ENCODE results near the gene CD2BP2. TPM values are rescaled to one million over a fixed set of nuclear protein-coding genes. Genes with fewer than 3 reads are reported as not detected.

Gene CD2BP2
- total and polyA plus RNA-seq, 2 of the 13 experiments (the other 11 are each of a cell fraction or from before 2014, with no cell fraction given), result 24.9 to 54.6 TPM

GRCh38 chr16:30377812-30378235 lies 22.7 kb upstream of the CD2BP2 start (continued):
- TF ChIP-seq RFX3 (CRISPR knock-in tag; IDR thresholded peaks at IDR 0.05) (no peak), GPN1 (CRISPR knock-in tag; IDR thresholded peaks at IDR 0.05; ENCODE audit: borderline replicate concordance) (no peak), CREM (IDR thresholded peaks at IDR 0.05) (peak; percentile 68), CREM (CRISPR knock-in tag; IDR thresholded peaks at IDR 0.05) (no peak), ZNF703 (CRISPR knock-in tag; IDR thresholded peaks at IDR 0.05; ENCODE audit: borderline replicate concordance) (no peak), KDM4B (CRISPR knock-in tag; IDR thresholded peaks at IDR 0.05) (no peak), PHF21A (CRISPR knock-in tag; IDR thresholded peaks at IDR 0.05) (peak; percentile 90), RFX5 (IDR thresholded peaks at IDR 0.05; ENCODE audit: low read depth, low read length) (no peak), ZFYVE20 (CRISPR knock-in tag; IDR thresholded peaks at IDR 0.05; ENCODE audit: borderline replicate concordance, low read depth) (no peak), HNF1B (CRISPR knock-in tag; IDR thresholded peaks at IDR 0.05) (no peak), REXO4 (CRISPR knock-in tag; IDR thresholded peaks at IDR 0.05; ENCODE audit: borderline replicate concordance) (no peak), CBFB (CRISPR knock-in tag; IDR thresholded peaks at IDR 0.05) (no peak), RBM22 (optimal IDR thresholded peaks at IDR 0.05; ENCODE audit: low read length) (no peak), ZNF567 (CRISPR knock-in tag; IDR thresholded peaks at IDR 0.05; ENCODE audit: borderline replicate concordance) (no peak), ZNF382 (CRISPR knock-in tag; IDR thresholded peaks at IDR 0.05; ENCODE audit: borderline replicate concordance) (no peak), ZNF891 (CRISPR knock-in tag; IDR thresholded peaks at IDR 0.05) (no peak), ZNF263 (CRISPR knock-in tag; IDR thresholded peaks at IDR 0.05) (no peak), SMAD9 (CRISPR knock-in tag; IDR thresholded peaks at IDR 0.05) (no peak)
- TF ChIP-seq, protein P1, sequence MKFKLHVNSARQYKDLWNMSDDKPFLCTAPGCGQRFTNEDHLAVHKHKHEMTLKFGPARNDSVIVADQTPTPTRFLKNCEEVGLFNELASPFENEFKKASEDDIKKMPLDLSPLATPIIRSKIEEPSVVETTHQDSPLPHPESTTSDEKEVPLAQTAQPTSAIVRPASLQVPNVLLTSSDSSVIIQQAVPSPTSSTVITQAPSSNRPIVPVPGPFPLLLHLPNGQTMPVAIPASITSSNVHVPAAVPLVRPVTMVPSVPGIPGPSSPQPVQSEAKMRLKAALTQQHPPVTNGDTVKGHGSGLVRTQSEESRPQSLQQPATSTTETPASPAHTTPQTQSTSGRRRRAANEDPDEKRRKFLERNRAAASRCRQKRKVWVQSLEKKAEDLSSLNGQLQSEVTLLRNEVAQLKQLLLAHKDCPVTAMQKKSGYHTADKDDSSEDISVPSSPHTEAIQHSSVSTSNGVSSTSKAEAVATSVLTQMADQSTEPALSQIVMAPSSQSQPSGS (CRISPR knock-in tag; IDR thresholded peaks at IDR 0.05), result no peak; the same call in 1 of the 2 replicates
- TF ChIP-seq, protein P2, sequence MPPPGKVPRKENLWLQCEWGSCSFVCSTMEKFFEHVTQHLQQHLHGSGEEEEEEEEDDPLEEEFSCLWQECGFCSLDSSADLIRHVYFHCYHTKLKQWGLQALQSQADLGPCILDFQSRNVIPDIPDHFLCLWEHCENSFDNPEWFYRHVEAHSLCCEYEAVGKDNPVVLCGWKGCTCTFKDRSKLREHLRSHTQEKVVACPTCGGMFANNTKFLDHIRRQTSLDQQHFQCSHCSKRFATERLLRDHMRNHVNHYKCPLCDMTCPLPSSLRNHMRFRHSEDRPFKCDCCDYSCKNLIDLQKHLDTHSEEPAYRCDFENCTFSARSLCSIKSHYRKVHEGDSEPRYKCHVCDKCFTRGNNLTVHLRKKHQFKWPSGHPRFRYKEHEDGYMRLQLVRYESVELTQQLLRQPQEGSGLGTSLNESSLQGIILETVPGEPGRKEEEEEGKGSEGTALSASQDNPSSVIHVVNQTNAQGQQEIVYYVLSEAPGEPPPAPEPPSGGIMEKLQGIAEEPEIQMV (CRISPR knock-in tag; IDR thresholded peaks at IDR 0.05; ENCODE audit: low read depth), result no peak
- TF ChIP-seq, protein P3, sequence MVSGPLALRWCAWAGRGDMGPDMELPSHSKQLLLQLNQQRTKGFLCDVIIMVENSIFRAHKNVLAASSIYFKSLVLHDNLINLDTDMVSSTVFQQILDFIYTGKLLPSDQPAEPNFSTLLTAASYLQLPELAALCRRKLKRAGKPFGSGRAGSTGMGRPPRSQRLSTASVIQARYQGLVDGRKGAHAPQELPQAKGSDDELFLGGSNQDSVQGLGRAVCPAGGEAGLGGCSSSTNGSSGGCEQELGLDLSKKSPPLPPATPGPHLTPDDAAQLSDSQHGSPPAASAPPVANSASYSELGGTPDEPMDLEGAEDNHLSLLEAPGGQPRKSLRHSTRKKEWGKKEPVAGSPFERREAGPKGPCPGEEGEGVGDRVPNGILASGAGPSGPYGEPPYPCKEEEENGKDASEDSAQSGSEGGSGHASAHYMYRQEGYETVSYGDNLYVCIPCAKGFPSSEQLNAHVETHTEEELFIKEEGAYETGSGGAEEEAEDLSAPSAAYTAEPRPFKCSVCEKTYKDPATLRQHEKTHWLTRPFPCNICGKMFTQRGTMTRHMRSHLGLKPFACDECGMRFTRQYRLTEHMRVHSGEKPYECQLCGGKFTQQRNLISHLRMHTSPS (CRISPR knock-in tag; IDR thresholded peaks at IDR 0.05; ENCODE audit: low read depth), result no peak
